22Rv1 (cell line): ENCODE data around the gene EVX1.

ENCODE experiments used
- CTCF ChIP-seq: fragments of 450-650 bp; IDR thresholded peaks from 2 replicates; pipeline ENCODE4 v1.5.1; 2017; ENCODE audit warnings: mild to moderate bottlenecking
- ZFX ChIP-seq: fragments of 450-650 bp; IDR thresholded peaks from 2 replicates; pipeline ENCODE4 v1.6.1; 2017; ENCODE audit warnings: antibody characterized with exemption, borderline replicate concordance

GRCh38 chr7:27196287-27196767, 46.3 kb upstream of the EVX1 start:
- TF ChIP-seq CTCF (peak; percentile 93), ZFX (no peak)
